ENCODE measurements around the gene SVOP. TPM values are rescaled to one million over a fixed set of nuclear protein-coding genes. Genes with fewer than 3 reads are reported as not detected.

The SVOP gene
- polyA plus RNA-seq, 3 donors = not detected

GRCh38 chr12:108981835-108982234 is 39.0 kb downstream of the SVOP start:
- Mint-ChIP-seq H3K4me1 (no peaks in the 10 kb centered on the region), H3K27ac (no peak overlapping the region), H3K27me3 (ENCODE audit: low read depth in 3 of 3) (peaks cover 1 to 5% (median 3%) of the 10 kb centered on the region in 3 donors), H3K36me3 (no peaks in the 10 kb centered on the region), H3K9me3 (no peaks in the 10 kb centered on the region), H3K4me3 (no peak overlapping the region)
- no peaks in the 10 kb centered on the region for H3K79me2 ChIP-seq (ENCODE audit: insufficient read depth, low read length)
- H3K27me3 ChIP-seq (ENCODE audit: control insufficient read depth in 2 of 2, insufficient read depth in 2 of 2, low read length in 2 of 2) = peaks cover 0 to 3% of the 10 kb centered on the region in 2 donors
- whole genome bisulfite sequencing (ENCODE audit: insufficient coverage) = 96% methylated on average over 4 of the region's 4 CpGs
- TF ChIP-seq CTCF (IDR thresholded peaks at IDR 0.05) = no peak
- no peaks in the 10 kb centered on the region for H3K4me1 ChIP-seq (ENCODE audit: control insufficient read depth in 1 of 2, insufficient read depth in 2 of 2, low read length in 2 of 2)
- H3K4me3 ChIP-seq (replicated peaks in 1 of 3; ENCODE audit: low read depth in 2 of 3, low read length in 3 of 3) = no peak overlapping the region
- no peaks in the 10 kb centered on the region for H3K9me3 ChIP-seq (replicated peaks in 1 of 2; ENCODE audit: control insufficient read depth in 1 of 2, insufficient read depth in 1 of 2, low read length in 2 of 2)
- no peaks in the 10 kb centered on the region for H3K36me3 ChIP-seq (replicated peaks in 1 of 2; ENCODE audit: control insufficient read depth in 1 of 2, insufficient read depth in 2 of 2, low read length in 2 of 2)
- H2AFZ ChIP-seq (ENCODE audit: insufficient read depth, low read depth, low read length, poor library complexity, severe bottlenecking) = no peak overlapping the region
- no peak for DNase-seq
- no peak overlapping the region for H3K4me2 ChIP-seq (replicated peaks; ENCODE audit: extremely low read depth, low read length, poor library complexity, severe bottlenecking)
- no peak overlapping the region for H3K27ac ChIP-seq (ENCODE audit: low read depth in 1 of 2, low read length in 2 of 2)
- no peaks in the 10 kb centered on the region for H4K20me1 ChIP-seq (ENCODE audit: insufficient read depth, low read length)
- H3K9ac ChIP-seq (ENCODE audit: insufficient read depth, low read length, poor library complexity, severe bottlenecking) = no peak overlapping the region
- intact Hi-C loops (cut with micrococcal nuclease) = no loop called here

GRCh38 chr12:108980831-108981618 is 39.8 kb downstream of the SVOP start:
- intact Hi-C loops (cut with micrococcal nuclease) = no loop called here
- Histone ChIP-seq H2AFZ (ENCODE audit: insufficient read depth, low read depth, low read length, poor library complexity, severe bottlenecking) (no peak overlapping the region), H3K4me2 (replicated peaks; ENCODE audit: extremely low read depth, low read length, poor library complexity, severe bottlenecking) (no peak overlapping the region), H3K36me3 (replicated peaks in 1 of 2; ENCODE audit: control insufficient read depth in 1 of 2, insufficient read depth in 2 of 2, low read length in 2 of 2) (no peaks in the 10 kb centered on the region), H4K20me1 (ENCODE audit: insufficient read depth, low read length) (no peaks in the 10 kb centered on the region), H3K4me3 (replicated peaks in 1 of 3; ENCODE audit: low read depth in 2 of 3, low read length in 3 of 3) (no peak overlapping the region), H3K79me2 (ENCODE audit: insufficient read depth, low read length) (no peaks in the 10 kb centered on the region), H3K9me3 (replicated peaks in 1 of 2; ENCODE audit: control insufficient read depth in 1 of 2, insufficient read depth in 1 of 2, low read length in 2 of 2) (no peaks in the 10 kb centered on the region), H3K27me3 (ENCODE audit: control insufficient read depth in 2 of 2, insufficient read depth in 2 of 2, low read length in 2 of 2) (peaks cover 0 to 3% of the 10 kb centered on the region in 2 donors), H3K4me1 (ENCODE audit: control insufficient read depth in 1 of 2, insufficient read depth in 2 of 2, low read length in 2 of 2) (no peaks in the 10 kb centered on the region), H3K27ac (ENCODE audit: low read depth in 1 of 2, low read length in 2 of 2) (no peak overlapping the region), H3K9ac (ENCODE audit: insufficient read depth, low read length, poor library complexity, severe bottlenecking) (no peak overlapping the region)
- Mint-ChIP-seq H3K27ac (no peak overlapping the region), H3K36me3 (no peaks in the 10 kb centered on the region), H3K27me3 (ENCODE audit: low read depth in 3 of 3) (peaks cover 1 to 9% (median 6%) of the 10 kb centered on the region in 3 donors), H3K4me1 (no peaks in the 10 kb centered on the region), H3K4me3 (no peak overlapping the region), H3K9me3 (no peaks in the 10 kb centered on the region)
- WGBS (ENCODE audit: insufficient coverage) = 96% methylated on average over 4 of the region's 9 CpGs
- TF ChIP-seq CTCF (IDR thresholded peaks at IDR 0.05) = no peak
- DNase-seq = no peak

Measured in CD14-positive monocyte (primary cell).